Activated CD8-positive, alpha-beta memory T cell treated with anti-CD3 and anti-CD28 coated beads for 36 hours (primary cell): ENCODE results near the gene SAMD4A. TPM values are rescaled to one million over a fixed set of nuclear protein-coding genes. Genes with fewer than 3 reads are reported as not detected.

Source experiments
- CTCF ChIA-PET: fragments of 350-600 bp; sonication (Branson Sonifier 250); formaldehyde crosslinking; loops from one replicate; lab custom pipeline; 2021; ENCODE audit warnings: antibody characterized with exemption; lab: Charles Lee
- POLR2A ChIA-PET: fragments of 350-600 bp; sonication (Branson Sonifier 250); formaldehyde crosslinking; loops from one replicate; lab custom pipeline; 2021; ENCODE audit warnings: antibody characterized with exemption; lab: Charles Lee
- total RNA-seq, 2 experiments: library from RNA; stranded (reverse); gene quantifications; one replicate each; pipeline ENCODE4 v1.2.3, GENCODE V29; 2021

Gene SAMD4A
- total RNA-seq, 2 experiments from 2014 or later, result 4.0 to 4.8 TPM

GRCh38 chr14:54686219-54686870 lies 119.4 kb downstream of the SAMD4A start:
- ChIA-PET CTCF (no interaction called here), POLR2A (no interaction called here)

- POLR2A ChIA-PET, result no interaction called here
- CTCF ChIA-PET, result no interaction called here
Observed at GRCh38 chr14:54686871-54687749, 120.2 kb downstream of the SAMD4A start.

- POLR2A ChIA-PET, result no interaction called here
Observed at GRCh38 chr14:54687750-54688119, 120.8 kb downstream of the SAMD4A start.

GRCh38 chr14:54688229-54688628 lies 121.3 kb downstream of the SAMD4A start:
- ChIA-PET CTCF (no interaction called here), POLR2A (no interaction called here)

More at GRCh38 chr14:54687750-54688119, 120.8 kb downstream of the SAMD4A start:
- CTCF ChIA-PET, result no interaction called here

- ChIA-PET CTCF (interaction anchor here (0.7 to 3.2 kb wide), 5 partner anchors 11 to 125 kb away, joined by 3 to 25 read pairs (median 7); no protein-coding TSS in a partner anchor), POLR2A (no interaction called here)
Observed at GRCh38 chr14:54689928-54690327, 123.0 kb downstream of the SAMD4A start.

- ChIA-PET CTCF (interaction anchor here (0.6 to 3.2 kb wide), 11 partner anchors 10 to 310 kb away, joined by 3 to 25 read pairs (median 5); no protein-coding TSS in a partner anchor), POLR2A (interaction anchor here (0.6 kb wide), 1 partner anchor 159 kb away, joined by 5 read pairs; no protein-coding TSS in a partner anchor)
Observed at GRCh38 chr14:54690887-54691286, 124.0 kb downstream of the SAMD4A start.

GRCh38 chr14:54691525-54692283 lies 124.8 kb downstream of the SAMD4A start:
- ChIA-PET POLR2A (interaction anchor here (0.6 kb wide), 1 partner anchor 160 kb away, joined by 5 read pairs; no protein-coding TSS in a partner anchor), CTCF (interaction anchor here (0.6 to 3.2 kb wide), 11 partner anchors 9 to 311 kb away, joined by 3 to 25 read pairs (median 5); no protein-coding TSS in a partner anchor)

- ChIA-PET CTCF (interaction anchor here (1.4 kb wide), 1 partner anchor 81 kb away, joined by 3 read pairs; no protein-coding TSS in a partner anchor), POLR2A (no interaction called here)
Observed at GRCh38 chr14:54692284-54692772, 125.4 kb downstream of the SAMD4A start.

GRCh38 chr14:54693761-54694160 lies 126.8 kb downstream of the SAMD4A start:
- ChIA-PET POLR2A (no interaction called here), CTCF (interaction anchor here (0.6 to 1.4 kb wide), 4 partner anchors 25 to 130 kb away, joined by 3 to 4 read pairs (median 3); no protein-coding TSS in a partner anchor)

- ChIA-PET CTCF (interaction anchor here (1.3 kb wide), 1 partner anchor 121 kb away, joined by 3 read pairs; no protein-coding TSS in a partner anchor), POLR2A (no interaction called here)
Observed at GRCh38 chr14:54695196-54695595, 128.3 kb downstream of the SAMD4A start.

- POLR2A ChIA-PET, result no interaction called here
- CTCF ChIA-PET, result no interaction called here
Observed at GRCh38 chr14:54697001-54697400, 130.1 kb downstream of the SAMD4A start.

- POLR2A ChIA-PET, result no interaction called here
- CTCF ChIA-PET, result no interaction called here
Observed at GRCh38 chr14:54697803-54698202, 130.9 kb downstream of the SAMD4A start.

- CTCF ChIA-PET, result no interaction called here
- POLR2A ChIA-PET, result no interaction called here
Observed at GRCh38 chr14:54698501-54698900, 131.6 kb downstream of the SAMD4A start.

- POLR2A ChIA-PET, result no interaction called here
- CTCF ChIA-PET, result no interaction called here
Observed at GRCh38 chr14:54698966-54699530, 132.1 kb downstream of the SAMD4A start.

GRCh38 chr14:54699735-54700134 lies 132.8 kb downstream of the SAMD4A start:
- ChIA-PET CTCF (interaction anchor here (0.6 to 1.7 kb wide), 2 partner anchors 9 to 136 kb away, joined by 3 to 8 read pairs; no protein-coding TSS in a partner anchor), POLR2A (no interaction called here)

- ChIA-PET POLR2A (interaction anchor here (0.7 kb wide), 1 partner anchor 1113 kb away, joined by 13 read pairs; no protein-coding TSS in a partner anchor), CTCF (interaction anchor here (0.9 to 1.7 kb wide), 3 partner anchors 10 to 73 kb away, joined by 4 to 8 read pairs (median 4); no protein-coding TSS in a partner anchor)
Observed at GRCh38 chr14:54700717-54701116, 133.8 kb downstream of the SAMD4A start.

- ChIA-PET CTCF (interaction anchor here (1.3 kb wide), 1 partner anchor 25 kb away, joined by 4 read pairs; no protein-coding TSS in a partner anchor), POLR2A (no interaction called here)
Observed at GRCh38 chr14:54702014-54702491, 135.1 kb downstream of the SAMD4A start.

GRCh38 chr14:54702492-54702891 lies 135.6 kb downstream of the SAMD4A start:
- POLR2A ChIA-PET, result no interaction called here
- CTCF ChIA-PET, result no interaction called here
